NCI-H2196 treated with DMSO at 0.1 percent for 48 hours (cell line): Measurements from ENCODE around the gene KRTAP10-11.
"Not testable (repeated sequence)": the region's sequence is repeated elsewhere in the genome, so short reads cannot be mapped to it uniquely, and the experiment has no call there.

Experiments used
- DNase-seq: peaks from one replicate; lab custom pipeline; 2025; ENCODE audit not compliant: unreplicated experiment; lab: John Stamatoyannopoulos, UW

Gene KRTAP10-11

DNA sequence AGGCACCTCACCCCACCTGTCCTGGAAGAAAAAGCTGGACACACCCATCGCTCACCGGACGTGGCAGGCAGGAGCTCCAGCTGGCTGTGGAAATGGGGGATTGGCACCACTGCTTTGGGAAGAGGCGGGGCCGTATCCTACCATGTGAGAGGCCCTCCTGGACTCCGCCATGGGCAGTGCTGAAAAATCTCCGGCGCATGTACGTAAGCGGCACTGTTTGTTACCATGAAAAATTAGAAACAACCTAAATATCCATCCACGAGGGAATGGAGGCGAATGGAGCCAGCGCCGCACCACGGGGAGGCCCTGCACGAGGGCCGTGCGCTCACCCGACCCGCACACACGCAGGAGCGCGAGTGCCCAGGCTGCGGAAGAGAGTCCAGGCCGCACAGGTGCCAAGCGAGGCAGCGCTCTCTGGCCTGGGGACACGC lies 31.2 kb upstream of the KRTAP10-11 start:
- no peak for DNase-seq

DNA sequence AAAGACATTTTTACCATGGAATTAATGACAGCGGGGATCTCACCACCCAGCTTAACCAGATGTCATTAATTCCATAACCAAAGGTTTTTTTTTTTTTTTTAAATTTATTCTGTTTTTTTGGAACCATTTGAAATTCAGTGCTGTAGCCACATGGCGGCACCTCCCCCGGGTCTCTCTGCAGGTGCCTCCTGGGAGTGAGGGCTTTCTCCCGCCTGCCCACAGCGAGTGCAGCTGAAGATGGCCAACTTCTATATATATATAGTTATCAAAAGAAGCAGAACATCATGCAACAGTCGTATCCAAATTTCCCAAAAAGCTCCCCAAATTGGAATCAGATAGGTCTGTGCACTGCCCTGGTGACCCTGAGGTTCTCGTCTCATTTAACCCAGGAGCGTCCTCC lies 30.7 kb upstream of the KRTAP10-11 start:
- no peak for DNase-seq

DNA sequence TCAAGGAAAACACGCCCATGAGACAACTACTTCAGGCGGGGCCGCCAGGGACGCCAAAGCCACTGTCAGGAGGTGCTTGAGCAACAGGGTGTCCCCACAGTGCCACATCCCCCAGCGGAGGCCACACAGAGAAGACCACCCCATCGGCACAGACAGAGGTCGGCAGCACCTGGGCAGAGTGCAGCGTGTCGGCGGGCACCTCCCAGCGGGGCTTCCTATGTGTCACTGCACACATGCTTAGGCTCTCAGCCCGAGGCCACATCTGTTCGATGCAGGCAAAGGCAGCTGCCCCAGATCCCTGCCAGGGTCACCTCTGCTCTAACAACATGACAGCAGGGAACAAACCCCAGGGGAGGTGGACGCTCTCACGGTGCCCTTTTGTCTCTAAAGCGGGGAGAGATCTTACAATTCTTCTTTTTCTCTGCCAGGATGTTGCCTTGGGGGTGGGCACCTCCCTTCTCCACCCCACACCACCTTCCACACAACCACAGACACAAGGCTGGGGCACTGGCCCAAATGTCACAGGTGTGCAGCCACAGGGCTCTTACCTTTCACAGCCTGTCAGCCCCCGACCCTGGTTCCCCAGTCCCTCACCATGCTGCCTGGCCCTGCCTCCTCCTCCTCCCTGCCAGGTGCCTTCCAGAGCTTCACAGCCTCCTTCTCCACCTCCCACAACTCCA lies 30.2 kb upstream of the KRTAP10-11 start:
- DNase-seq, result no peak

DNA sequence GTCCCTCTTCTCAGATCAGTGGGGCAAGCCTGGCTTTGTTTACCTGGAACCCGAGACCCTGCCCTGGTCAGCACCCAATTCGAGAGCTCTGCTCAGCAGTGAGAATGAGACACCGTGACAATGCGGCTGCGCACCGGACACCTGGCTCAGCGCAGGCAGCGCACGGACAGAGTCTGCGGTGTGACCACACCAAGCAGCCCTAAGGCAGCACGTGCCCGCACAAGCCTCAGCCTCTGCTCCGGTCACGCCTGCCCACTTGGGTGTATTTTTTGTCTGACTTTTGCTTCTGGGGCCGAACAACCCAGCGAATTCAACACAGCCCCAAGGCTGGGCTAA lies 29.7 kb upstream of the KRTAP10-11 start:
- DNase-seq, result no peak

DNA sequence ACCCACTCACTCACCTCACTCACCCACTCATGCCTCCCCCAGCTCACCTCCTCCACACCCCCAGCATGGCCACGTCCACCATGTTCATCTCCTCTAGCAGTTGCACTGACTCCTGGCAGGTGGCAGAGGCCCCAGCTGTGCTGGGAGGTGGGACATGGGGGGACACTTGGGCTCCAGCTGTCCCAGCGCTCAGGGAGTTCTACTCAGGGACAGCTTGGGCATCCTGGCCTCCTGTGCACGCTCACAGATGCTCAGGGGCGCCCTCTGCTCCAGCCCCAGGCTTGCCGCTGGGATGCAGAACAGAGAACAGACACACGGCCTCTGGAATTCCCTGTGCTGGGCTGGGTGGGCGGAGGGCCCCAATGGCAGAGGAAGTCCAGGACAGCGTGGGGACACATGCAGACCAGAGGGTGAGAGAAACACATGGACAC lies 29.1 kb upstream of the KRTAP10-11 start:
- no peak for DNase-seq

DNA sequence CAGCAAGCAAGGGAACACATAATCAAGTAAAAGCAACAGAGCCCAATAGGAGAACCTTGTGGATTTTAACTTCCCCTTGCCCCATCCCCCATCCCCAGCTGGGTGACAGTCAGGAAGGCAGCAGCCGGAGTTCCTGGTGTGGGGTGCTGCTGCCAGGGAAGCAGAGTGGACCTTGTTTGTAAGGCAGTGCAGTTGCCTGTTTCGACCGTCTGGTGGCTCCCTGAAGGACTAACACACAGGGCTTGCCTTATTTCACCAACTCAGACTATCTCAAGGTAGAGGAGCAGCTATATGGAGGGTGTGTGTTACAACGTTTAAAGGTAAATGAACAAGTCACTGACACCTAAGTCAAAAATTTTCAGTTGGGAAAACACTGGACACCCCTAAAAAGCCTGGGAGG lies 27.7 kb upstream of the KRTAP10-11 start:
- no peak for DNase-seq

DNA sequence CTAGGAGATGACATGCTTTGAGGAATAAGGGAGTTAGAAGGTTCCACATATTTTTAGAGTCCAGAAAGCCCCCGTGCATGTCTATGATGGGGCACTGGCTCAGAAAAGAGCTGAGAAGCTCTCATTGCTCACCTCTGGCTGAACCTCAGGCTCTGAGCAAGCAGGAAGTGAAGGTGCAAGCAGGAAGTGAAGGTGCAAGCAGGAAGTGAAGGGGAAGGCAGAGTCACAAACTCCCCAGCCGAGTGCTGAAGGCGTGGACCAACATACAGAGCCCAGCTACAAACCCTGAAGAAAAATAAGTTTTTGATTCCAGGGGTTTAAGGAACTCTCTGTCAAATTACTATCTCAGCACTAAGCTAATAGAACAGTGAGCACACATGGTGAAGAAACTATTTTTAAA lies 27.3 kb upstream of the KRTAP10-11 start:
- no peak for DNase-seq

DNA sequence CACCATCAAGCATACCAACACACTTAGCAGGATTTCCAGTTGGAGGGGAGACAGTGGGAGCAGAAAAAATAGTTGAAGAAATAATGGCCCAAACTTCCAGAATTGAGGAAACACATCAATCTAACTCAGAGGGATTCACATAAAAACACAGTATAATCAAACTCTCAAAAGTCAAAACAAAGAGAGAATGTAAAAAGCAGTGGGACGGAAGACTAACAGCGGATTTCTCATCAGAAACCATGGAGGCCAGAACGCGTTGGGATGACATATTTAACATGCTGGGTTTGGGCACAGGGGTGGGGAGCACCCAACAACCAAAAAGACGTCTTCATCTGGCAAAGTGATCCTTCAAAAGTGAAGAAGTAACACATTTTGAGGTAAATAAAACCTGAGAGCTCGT lies 26.3 kb upstream of the KRTAP10-11 start:
- DNase-seq, result no peak

DNA sequence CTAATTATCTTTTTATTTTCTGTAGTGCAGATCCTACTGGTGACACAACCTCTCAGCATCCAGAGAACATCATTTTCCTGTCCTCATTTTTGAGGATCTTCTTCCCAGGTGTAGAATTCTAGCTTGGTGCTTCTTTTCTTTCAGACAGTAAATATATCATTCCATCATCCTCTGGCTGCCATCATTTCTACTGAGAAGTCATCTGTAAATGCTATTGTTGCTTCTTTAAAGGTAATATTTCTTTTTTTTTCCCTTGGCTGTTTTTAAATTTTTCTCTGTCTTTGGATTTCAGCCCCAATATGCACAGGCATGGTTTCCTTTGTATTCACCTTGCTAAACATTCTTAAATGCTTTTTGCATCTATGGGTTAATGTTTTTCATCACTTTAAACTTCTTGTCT lies 22.6 kb upstream of the KRTAP10-11 start:
- no peak for DNase-seq

DNA sequence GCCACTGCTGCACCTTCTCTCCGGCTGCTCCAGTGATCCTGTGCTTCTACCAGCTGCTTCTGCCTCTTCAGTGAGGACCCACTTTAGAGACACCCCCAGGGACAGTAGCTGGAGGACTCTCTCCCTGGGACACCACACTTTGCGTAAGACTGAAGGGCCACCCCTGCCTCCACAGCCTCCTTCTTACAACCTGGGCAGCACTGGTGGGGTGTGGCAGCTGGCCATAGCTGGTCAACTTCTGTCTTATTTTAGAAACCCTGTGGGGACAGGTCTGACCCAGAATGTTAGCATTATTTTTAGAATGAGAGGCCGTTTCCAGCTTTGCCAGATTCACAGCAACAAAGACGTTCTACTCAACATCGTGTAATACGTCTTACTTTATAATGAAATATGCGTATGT lies 20.5 kb upstream of the KRTAP10-11 start:
- no peak for DNase-seq

DNA sequence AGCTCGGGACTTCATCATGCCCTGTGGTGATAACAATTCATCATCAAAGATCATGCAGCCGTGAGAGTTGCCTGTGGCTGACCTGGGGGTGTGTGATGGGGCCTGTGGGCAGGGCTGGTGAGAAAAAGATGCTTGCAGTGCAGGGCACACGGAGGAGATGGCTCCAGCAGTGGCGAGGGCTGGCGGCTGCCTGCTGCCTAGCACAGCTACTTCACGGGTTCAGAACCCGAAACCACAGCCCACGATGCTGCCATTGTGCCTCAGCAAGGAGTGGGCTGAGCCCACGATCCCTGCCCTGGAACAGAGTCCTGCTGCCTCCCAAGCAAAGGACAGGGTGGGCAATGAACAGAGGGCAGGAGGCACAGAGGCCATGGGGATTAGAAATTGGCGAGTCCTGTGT lies 20.0 kb upstream of the KRTAP10-11 start:
- DNase-seq, result no peak

DNA sequence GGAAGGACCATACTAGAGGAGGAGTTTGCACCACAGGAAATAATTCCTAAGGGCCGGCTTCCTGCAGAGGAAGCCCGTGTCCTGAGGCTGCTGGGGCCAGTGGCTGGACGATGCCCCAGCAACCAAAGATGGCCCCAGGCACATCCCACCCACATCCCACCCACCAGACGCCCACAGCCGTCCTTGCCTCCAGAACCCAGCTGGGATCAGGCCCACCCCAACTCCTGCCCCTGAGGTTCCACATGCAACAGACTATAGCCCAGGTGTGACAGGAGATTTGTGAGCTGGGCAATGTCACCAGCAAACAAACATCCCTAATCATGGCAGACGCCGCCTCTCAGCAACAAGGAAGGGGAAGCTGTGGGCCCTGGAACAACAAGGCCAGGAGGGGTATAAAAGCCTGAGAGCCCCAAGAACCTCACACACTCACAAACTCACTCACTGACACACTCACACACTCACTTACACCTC lies 19.5 kb upstream of the KRTAP10-11 start, which contains the start of gene KRTAP10-9:
TSS of gene KRTAP10-9 (plus strand) at position 421 of the 471 bp plus-strand sequence. CDS start 79 bp downstream, outside the sequence.
- DNase-seq, result no peak

DNA sequence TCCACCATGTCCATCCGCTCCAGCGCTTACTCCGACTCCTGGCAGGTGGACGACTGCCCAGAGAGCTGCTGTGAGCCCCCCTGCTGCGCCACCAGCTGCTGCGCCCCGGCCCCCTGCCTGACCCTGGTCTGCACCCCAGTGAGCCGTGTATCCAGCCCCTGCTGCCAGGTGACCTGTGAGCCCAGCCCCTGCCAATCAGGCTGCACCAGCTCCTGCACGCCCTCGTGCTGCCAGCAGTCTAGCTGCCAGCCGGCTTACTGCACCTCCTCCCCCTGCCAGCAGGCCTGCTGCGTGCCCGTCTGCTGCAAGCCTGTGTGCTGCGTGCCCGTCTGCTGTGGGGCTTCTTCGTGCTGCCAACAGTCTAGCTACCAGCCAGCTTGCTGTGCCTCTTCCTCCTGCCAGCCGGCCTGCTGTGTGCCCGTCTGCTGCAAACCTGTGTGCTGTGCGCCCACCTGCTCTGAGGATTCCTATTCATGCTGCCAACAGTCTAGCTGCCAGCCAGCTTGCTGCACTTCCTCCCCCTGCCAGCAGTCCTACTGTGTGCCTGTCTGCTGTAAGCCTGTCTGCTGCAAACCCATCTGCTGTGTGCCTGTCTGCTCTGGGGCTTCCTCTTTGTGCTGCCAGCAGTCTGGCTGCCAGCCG lies 18.9 kb upstream of the KRTAP10-11 start:
- DNase-seq, result not testable (repeated sequence)

DNA sequence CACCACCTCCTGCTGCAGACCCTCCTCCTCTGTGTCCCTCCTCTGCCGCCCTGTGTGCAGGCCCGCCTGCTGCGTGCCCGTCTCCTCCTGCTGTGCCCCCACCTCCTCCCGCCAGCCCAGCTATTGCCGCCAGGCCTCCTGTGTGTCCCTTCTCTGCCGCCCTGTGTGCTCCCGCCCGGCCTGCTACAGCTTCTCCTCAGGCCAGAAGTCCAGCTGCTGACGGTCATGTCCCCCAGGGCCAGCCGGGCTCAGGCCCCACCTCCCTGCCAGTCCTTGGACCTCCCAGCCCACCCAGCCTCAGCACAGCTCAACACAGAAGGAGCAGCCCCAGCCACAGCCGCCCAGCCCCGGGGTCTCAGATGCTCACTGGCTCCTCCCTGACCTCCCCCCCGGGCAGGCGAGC lies 18.4 kb upstream of the KRTAP10-11 start:
- DNase-seq, result not testable (repeated sequence)

DNA sequence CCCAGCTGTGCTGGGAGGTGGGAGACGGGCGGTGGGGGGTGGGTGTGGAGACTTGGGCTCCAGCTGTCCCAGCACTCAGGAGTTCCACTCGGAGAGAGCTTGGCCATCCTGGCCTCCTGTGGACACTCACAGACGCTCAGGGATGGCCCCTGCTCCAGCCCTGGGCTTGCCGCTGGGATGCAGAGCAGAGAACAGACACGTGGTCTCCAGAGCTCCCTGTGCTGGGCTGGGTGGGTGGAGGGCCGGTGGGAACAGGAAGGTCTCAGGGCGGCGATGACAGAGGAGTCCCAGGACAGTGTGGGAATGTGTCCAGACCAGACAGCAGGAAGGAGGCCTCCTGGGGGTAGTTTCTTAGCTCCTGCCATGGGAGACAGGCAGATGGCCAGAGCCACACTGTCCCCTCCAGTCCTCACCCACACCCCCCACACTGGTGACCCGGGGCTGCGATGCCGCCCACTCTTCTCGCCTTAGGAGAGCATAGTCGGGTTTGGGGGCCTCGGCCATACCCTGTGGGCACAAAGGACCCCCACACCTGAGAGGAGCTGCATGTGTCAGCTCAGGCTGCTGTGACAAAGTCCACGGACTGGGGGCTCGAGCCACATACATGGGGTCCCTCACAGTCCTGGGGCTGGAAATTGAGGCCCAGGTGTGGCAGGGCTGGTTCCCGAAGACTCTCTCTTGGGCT lies 17.4 kb upstream of the KRTAP10-11 start:
- DNase-seq, result no peak

DNA sequence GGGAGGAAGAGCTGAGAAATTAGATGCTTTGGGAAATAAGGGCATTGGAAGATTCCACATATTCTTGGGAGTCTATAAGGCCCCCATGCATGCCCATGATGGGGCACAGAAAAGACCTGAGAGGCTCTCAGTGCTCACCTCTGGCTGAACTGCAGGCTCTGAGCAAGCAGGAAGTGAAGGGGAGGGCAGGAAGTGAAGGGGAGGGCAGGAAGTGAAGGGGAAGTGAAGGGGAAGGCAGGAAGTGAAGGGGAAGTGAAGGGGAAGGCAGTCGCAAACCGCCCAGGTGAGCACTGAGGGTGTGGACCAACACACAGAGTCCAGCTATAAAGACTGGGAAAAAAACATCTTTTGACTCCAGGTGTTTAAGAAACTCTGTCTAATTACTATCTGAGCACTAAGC lies 15.8 kb upstream of the KRTAP10-11 start:
- no peak for DNase-seq

DNA sequence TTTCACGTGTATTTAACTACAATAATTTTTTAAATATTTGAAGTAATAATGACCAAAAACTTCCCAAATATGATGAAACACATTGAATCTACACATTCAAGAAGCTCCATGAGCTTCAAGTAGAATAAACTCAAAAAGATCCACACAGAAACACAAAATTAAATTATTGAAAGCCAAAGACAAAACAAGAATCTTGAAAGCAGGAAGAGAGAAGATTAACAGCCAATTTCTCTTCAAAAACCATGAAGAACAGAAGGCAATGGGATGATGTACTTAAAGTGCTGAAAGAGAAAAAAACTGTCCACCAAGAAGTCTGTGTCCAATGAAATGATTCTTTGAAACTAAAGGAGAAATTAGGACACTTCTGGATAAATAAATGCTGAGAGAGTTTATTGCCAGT lies 14.1 kb upstream of the KRTAP10-11 start:
- DNase-seq, result no peak

DNA sequence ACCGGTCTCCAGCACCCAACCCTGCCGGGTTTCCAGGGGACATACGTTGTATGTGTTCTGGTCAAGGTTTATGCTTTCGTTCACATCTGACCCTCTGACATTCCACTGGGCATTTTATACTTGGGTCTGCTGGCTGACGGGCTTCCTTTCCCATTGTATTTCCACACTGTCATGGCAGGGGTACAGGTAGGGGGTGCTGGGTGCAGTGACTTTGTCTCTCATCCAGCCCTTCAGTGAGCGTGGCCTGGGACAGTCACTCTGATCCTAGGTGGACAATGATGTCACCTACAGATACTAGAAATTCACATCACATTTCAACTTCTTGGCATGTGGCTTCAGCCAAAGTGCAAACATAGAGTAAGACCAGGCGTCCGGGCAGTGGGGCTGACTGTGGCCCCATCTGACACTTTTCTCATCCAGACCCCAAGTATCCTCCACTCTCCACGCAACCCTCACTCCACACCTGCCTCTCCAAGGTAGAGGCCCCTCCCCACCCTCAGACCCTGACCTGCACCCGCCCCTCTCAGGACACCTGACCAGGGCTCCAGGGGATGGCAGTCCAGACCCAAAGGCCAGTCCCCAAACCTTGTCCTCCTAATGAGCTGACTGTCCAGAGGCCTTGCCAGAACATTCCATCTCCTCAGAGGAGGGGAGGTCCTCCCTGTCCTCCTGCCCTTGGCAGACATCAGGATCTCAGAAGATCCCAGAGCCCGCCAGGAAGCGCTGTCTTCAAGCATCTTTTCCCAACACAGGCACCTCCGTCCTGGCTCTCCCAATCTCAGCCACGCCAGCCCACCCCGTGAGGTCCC lies 9.8 kb upstream of the KRTAP10-11 start:
- DNase-seq, result no peak

DNA sequence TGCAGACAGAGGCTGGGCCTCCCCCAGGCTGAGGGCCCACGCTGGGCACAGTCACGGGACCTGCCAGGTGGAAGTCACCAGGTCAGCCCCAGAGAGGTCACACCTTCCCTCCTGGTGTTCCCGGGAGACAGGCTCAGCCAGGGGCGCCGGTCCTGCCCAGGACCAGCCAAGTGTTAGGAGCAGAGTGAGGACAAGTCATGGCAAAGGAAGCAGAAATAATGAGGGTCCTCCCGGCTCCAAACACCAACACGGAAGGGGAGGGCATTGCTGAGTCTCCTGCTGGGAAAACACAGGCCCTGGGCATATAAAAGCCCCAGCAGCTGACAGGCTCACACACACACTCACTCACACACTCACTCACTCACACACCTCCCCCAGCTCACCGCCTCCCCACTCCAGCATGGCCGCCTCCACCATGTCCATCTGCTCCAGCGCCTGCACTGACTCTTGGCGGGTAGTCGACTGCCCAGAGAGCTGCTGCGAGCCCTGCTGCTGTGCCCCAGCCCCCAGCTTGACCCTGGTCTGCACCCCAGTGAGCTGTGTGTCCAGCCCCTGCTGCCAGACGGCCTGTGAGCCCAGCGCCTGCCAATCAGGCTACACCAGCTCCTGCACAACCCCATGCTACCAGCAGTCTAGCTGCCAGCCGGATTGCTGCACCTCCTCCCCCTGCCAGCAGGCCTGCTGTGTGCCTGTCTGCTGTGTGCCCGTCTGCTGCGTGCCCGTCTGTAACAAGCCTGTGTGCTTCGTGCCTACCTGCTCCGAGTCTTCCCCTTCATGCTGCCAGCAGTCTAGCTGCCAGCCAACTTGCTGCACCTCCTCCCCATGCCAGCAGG lies 9.0 kb upstream of the KRTAP10-11 start, which contains the start of gene KRTAP10-10:
TSS of gene KRTAP10-10 (plus strand) at position 339 of the 833 bp plus-strand sequence. CDS start at position 401, 62 bp downstream.
- DNase-seq, result no peak

DNA sequence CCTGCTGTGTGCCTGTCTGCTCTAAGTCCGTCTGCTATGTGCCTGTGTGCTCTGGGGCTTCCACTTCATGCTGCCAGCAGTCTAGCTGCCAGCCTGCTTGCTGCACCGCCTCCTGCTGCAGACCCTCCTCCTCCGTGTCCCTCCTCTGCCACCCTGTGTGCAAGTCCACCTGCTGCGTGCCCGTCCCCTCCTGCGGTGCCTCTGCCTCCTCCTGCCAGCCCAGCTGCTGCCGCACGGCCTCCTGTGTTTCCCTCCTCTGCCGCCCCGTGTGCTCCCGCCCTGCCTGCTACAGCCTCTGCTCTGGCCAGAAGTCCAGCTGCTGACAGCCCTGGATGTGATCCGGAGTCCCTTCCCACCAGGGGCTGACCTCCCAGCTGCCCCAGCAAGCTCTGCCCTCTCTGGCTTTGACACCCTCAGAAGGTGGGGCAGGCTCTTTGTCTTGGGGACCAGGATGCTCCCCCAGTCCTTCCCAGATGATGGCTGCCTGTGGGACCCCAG lies 8.3 kb upstream of the KRTAP10-11 start:
- not testable (repeated sequence) for DNase-seq
